Measurements from ENCODE around the gene RASD2.

DNA sequence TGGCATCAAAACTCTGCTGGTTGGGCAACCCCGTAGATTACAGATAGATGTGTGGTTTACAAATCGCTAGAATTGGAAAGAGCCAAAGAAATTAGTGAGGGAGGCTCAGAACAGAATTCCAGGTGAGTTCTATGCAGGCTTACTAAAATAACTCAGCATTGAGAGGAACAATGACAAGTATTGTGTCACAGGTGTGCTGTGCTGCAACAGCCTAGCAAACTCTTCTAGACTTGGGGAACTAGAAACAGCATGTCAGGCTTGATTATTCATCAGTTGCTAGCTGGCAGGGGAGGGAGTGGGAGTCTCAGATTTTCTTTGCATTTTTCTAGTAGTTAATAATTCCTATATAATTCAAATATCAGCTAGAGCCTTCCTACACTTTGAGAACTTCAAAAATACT lies 26.3 kb upstream of the RASD2 start:
- TF ChIP-seq POLR2AphosphoS5 (IDR thresholded peaks at IDR 0.05; ENCODE audit: low read depth, low read length) = no peak
- TF ChIP-seq POLR2A (IDR thresholded peaks at IDR 0.05; ENCODE audit: low read depth, low read length) = no peak
